ENCODE results near the gene TNRC6C.

DNA sequence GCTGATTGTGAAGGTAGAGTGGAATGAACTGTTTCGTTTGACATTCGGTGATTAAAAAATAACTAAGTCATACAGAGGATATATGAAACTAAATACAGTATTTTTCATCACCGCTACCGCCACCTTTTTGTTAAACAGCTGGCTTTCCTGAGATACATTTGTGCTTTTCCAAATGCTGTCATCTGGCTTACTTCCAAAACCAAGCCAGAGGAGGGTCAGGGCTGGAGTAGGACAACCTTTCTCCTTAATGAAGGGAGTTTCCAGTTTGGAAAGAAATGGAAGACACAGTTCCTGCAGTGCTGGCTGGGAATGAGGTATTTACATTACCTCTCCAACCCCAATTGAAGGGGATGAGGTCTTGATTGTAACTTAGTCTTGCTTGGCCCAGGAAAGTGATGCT, 3.2 kb downstream of the TNRC6C start:
- TF ChIP-seq, protein P1, sequence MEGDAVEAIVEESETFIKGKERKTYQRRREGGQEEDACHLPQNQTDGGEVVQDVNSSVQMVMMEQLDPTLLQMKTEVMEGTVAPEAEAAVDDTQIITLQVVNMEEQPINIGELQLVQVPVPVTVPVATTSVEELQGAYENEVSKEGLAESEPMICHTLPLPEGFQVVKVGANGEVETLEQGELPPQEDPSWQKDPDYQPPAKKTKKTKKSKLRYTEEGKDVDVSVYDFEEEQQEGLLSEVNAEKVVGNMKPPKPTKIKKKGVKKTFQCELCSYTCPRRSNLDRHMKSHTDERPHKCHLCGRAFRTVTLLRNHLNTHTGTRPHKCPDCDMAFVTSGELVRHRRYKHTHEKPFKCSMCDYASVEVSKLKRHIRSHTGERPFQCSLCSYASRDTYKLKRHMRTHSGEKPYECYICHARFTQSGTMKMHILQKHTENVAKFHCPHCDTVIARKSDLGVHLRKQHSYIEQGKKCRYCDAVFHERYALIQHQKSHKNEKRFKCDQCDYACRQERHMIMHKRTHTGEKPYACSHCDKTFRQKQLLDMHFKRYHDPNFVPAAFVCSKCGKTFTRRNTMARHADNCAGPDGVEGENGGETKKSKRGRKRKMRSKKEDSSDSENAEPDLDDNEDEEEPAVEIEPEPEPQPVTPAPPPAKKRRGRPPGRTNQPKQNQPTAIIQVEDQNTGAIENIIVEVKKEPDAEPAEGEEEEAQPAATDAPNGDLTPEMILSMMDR (IDR thresholded peaks at IDR 0.05), result no peak
- no peak for TF ChIP-seq POLR2AphosphoS5 (IDR thresholded peaks at IDR 0.05)

Data from suprapubic skin (tissue), 3 donors.